HG03175 (cell line): Measurements from ENCODE around the gene ITPR3.
A peak's percentile ranks its signal among the peaks of the same experiment; 100 is the strongest.

ENCODE experiments used
- ATAC-seq: cut with Tn5 transposase; IDR thresholded peaks from one replicate; pipeline ENCODE4 v1.9.1; 2021; ENCODE audit warnings: mild to moderate bottlenecking, moderate library complexity; ENCODE audit not compliant: unreplicated experiment

ITPR3 gene

GRCh38 chr6:33664506-33665057 is 43.5 kb downstream of the ITPR3 start:
- ATAC-seq: no peak

GRCh38 chr6:33665957-33666356 is 44.8 kb downstream of the ITPR3 start:
- ATAC-seq: no peak

- ATAC-seq: no peak
Observed at GRCh38 chr6:33667072-33667471, 46.0 kb downstream of the ITPR3 start.

- no peak for ATAC-seq
Observed at GRCh38 chr6:33667776-33668175, 46.7 kb downstream of the ITPR3 start.

- ATAC-seq: no peak
Observed at GRCh38 chr6:33668328-33668727, 47.2 kb downstream of the ITPR3 start.

- peak; percentile 47 for ATAC-seq
Observed at GRCh38 chr6:33668914-33669313, 47.8 kb downstream of the ITPR3 start.

- ATAC-seq: no peak
Observed at GRCh38 chr6:33670086-33670660, 49.1 kb downstream of the ITPR3 start.

- ATAC-seq: no peak
Observed at GRCh38 chr6:33670971-33671743, 50.0 kb downstream of the ITPR3 start.

- ATAC-seq: no peak
Observed at GRCh38 chr6:33671744-33672072, 50.6 kb downstream of the ITPR3 start.

GRCh38 chr6:33672808-33673207 is 51.7 kb downstream of the ITPR3 start:
- ATAC-seq: no peak

GRCh38 chr6:33673851-33674250 is 52.7 kb downstream of the ITPR3 start:
- ATAC-seq: no peak

- no peak for ATAC-seq
Observed at GRCh38 chr6:33675968-33676367, 54.8 kb downstream of the ITPR3 start.

- no peak for ATAC-seq
Observed at GRCh38 chr6:33676416-33677142, 55.5 kb downstream of the ITPR3 start.

- ATAC-seq: no peak
Observed at GRCh38 chr6:33677143-33677660, 56.1 kb downstream of the ITPR3 start.

GRCh38 chr6:33677689-33678088 is 56.6 kb downstream of the ITPR3 start:
- no peak for ATAC-seq

GRCh38 chr6:33678233-33678931 is 57.3 kb downstream of the ITPR3 start:
- ATAC-seq: no peak

GRCh38 chr6:33678932-33679490 is 57.9 kb downstream of the ITPR3 start:
- ATAC-seq: no peak

GRCh38 chr6:33679761-33680160 is 58.6 kb downstream of the ITPR3 start:
- no peak for ATAC-seq

GRCh38 chr6:33682341-33682740 is 61.2 kb downstream of the ITPR3 start:
- no peak for ATAC-seq

GRCh38 chr6:33683051-33683571 is 62.0 kb downstream of the ITPR3 start:
- no peak for ATAC-seq
